ENCODE data around the gene NDUFS2.

DNA sequence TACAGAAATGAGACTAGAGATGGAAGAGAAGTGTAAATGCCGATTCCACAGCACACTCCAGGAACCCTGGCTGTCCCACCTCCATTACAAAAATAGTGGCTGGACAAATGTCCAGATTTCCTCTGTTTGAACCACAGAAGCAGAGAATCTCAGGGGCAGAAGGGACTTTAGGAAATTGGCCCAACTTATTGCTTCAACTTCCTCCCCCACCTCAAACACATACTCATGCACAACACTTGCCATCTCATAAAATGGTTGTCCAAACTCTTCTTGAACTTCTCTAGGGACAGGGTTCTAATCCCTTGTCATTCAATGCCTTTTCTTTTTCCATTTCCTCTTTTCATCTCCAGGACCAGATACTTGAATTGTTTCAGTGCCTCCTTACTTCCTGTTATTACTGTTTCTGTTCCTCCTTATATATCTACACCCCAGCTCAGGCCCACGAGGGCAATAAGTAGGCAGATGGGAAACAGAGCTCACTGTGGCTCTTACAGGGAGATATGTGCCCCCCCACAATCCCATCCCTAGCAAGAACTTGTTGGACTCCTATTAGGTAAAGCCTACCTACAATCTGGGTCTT lies 16.3 kb upstream of the NDUFS2 start:
- TF ChIP-seq, protein P1, sequence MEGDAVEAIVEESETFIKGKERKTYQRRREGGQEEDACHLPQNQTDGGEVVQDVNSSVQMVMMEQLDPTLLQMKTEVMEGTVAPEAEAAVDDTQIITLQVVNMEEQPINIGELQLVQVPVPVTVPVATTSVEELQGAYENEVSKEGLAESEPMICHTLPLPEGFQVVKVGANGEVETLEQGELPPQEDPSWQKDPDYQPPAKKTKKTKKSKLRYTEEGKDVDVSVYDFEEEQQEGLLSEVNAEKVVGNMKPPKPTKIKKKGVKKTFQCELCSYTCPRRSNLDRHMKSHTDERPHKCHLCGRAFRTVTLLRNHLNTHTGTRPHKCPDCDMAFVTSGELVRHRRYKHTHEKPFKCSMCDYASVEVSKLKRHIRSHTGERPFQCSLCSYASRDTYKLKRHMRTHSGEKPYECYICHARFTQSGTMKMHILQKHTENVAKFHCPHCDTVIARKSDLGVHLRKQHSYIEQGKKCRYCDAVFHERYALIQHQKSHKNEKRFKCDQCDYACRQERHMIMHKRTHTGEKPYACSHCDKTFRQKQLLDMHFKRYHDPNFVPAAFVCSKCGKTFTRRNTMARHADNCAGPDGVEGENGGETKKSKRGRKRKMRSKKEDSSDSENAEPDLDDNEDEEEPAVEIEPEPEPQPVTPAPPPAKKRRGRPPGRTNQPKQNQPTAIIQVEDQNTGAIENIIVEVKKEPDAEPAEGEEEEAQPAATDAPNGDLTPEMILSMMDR (conservative IDR thresholded peaks at IDR 0.05; ENCODE audit: low read length): no peak
- TF ChIP-seq EZH2phosphoT487 (IDR thresholded peaks at IDR 0.05; ENCODE audit: borderline replicate concordance, low read depth, low read length): no peak

Measured in OCI-LY7 (cell line).